Kidney capillary endothelial cell (primary cell): Measurements from ENCODE around the gene PPRC1.
"Not testable (repeated sequence)": the region's sequence is repeated elsewhere in the genome, so short reads cannot be mapped to it uniquely, and the experiment has no call there.

Experiments used
- DNase-seq: peaks from one replicate; pipeline ENCODE4 v3.0.0-alpha.2; 2018; ENCODE audit warnings: low spot score

Gene PPRC1

GRCh38 chr10:102188941-102189898, 56.4 kb downstream of the PPRC1 start:
- DNase-seq = not testable (repeated sequence)

DNA sequence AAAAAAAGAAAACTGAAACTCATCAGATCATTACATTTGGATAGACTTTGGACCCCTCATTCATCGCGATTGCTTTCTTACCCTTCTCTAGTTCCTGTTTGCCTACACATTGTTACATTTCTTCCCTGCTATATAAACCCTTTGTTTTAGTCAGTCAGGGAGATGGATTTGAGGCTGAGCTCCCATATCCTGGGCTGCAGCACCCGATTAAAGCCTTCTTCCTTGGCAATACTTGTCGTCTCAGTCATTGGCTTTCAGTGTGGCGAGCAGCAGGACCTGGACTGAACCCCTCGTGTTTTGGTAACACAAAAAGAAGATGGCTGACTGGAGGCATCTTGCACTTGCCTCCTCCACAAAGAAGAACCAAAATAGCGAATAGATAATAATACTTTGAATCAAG, 59.1 kb downstream of the PPRC1 start:
- DNase-seq = no peak

DNA sequence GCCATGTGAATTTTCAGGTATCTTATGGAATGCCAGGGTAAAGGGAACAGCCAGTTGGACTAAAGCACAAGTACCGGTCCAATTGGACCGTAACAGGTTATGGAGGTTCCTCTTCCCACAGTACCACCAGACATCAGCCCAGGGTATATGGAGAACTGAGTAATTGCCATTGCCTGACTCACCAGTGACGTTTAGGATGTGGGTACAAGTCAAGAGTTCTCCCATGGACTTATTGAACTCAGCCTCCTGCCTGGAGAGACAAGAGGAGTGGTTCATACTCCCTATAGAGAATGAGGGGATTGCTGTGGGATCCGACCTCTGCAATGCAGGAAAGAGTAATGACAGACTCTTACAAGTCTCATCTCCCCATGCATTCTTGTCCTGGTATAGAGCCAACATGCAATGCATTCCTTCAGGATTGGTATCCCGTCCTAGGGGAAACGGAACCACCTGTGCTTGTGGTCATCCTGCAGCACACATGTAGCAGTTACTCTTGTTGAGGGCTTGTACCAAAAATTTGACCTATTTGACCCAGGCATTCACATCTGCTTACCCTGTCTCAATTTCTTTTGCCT, 62.5 kb downstream of the PPRC1 start:
- DNase-seq = no peak

DNA sequence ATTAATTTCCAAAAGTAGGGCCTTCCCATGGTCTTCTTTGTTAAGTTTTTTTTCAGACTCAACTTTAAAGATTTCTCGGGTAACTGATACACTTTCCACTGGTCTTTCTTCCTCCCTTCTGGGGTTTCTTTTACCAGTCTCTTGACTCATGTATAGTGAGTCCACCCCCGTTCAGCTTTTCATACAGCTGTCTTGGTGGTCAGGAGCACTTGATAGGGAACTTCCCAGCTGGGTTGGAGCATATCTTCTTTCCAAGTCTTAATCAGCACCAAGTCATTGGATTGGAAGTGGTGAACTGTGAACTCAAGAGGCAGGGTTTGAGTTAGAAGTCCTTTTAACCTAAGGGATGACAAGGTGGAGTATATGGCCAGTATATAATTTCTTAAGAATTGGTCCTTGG, 64.1 kb downstream of the PPRC1 start:
- no peak for DNase-seq

- no peak for DNase-seq
These were observed 65.2 kb downstream of the PPRC1 start for GRCh38 chr10:102198027-102198426.
